ENCODE data around the gene UBAC2.

Gene UBAC2

GRCh38 chr13:99322297-99323103, 121.8 kb downstream of the UBAC2 start:
- H3K4me1 ChIP-seq (ENCODE audit: insufficient read depth, poor library complexity, severe bottlenecking) = peaks cover 27% of the 10 kb centered on the region
- H3K9me3 ChIP-seq (ENCODE audit: severe bottlenecking) = no peaks in the 10 kb centered on the region
- ATAC-seq (ENCODE audit: low read depth) = peak; percentile 94
- TF ChIP-seq CTCF (IDR thresholded peaks at IDR 0.05; ENCODE audit: poor library complexity, severe bottlenecking) = no peak
- no peak overlapping the region for H3K4me3 ChIP-seq (ENCODE audit: severe bottlenecking)
- H3K27me3 ChIP-seq (ENCODE audit: insufficient read depth, poor library complexity, severe bottlenecking) = no peaks in the 10 kb centered on the region
- no peaks in the 10 kb centered on the region for H3K36me3 ChIP-seq (ENCODE audit: low read depth)
- H3K27ac ChIP-seq (ENCODE audit: poor library complexity, severe bottlenecking) = no peak overlapping the region
- no peak for DNase-seq (ENCODE audit: low spot score)

- Histone ChIP-seq H3K27ac (ENCODE audit: poor library complexity, severe bottlenecking) (no peak overlapping the region), H3K9me3 (ENCODE audit: severe bottlenecking) (no peaks in the 10 kb centered on the region), H3K4me3 (ENCODE audit: severe bottlenecking) (no peak overlapping the region), H3K27me3 (ENCODE audit: insufficient read depth, poor library complexity, severe bottlenecking) (no peaks in the 10 kb centered on the region), H3K36me3 (ENCODE audit: low read depth) (no peaks in the 10 kb centered on the region; the same call in 1 of the 2 replicates), H3K4me1 (ENCODE audit: insufficient read depth, poor library complexity, severe bottlenecking) (peaks cover 27% of the 10 kb centered on the region)
- ATAC-seq (ENCODE audit: low read depth) = no peak
- no peak for TF ChIP-seq CTCF (IDR thresholded peaks at IDR 0.05; ENCODE audit: poor library complexity, severe bottlenecking)
- DNase-seq (ENCODE audit: low spot score) = no peak
These were observed 122.8 kb downstream of the UBAC2 start for GRCh38 chr13:99323488-99323887.

- no peaks in the 10 kb centered on the region for H3K9me3 ChIP-seq (ENCODE audit: severe bottlenecking)
- H3K4me1 ChIP-seq (ENCODE audit: insufficient read depth, poor library complexity, severe bottlenecking) = peaks cover 16% of the 10 kb centered on the region
- no peaks in the 10 kb centered on the region for H3K27me3 ChIP-seq (ENCODE audit: insufficient read depth, poor library complexity, severe bottlenecking)
- H3K4me3 ChIP-seq (ENCODE audit: severe bottlenecking) = no peak overlapping the region
- H3K27ac ChIP-seq (ENCODE audit: poor library complexity, severe bottlenecking) = no peak overlapping the region
- no peak for DNase-seq (ENCODE audit: low spot score)
- no peak for TF ChIP-seq CTCF (IDR thresholded peaks at IDR 0.05; ENCODE audit: poor library complexity, severe bottlenecking)
- no peak for ATAC-seq (ENCODE audit: low read depth)
- H3K36me3 ChIP-seq (ENCODE audit: low read depth) = peaks cover 6% of the 10 kb centered on the region; the same call in 1 of the 2 replicates
These were observed 125.4 kb downstream of the UBAC2 start for GRCh38 chr13:99326012-99326411.

- no peak overlapping the region for H3K4me3 ChIP-seq (ENCODE audit: severe bottlenecking)
- H3K4me1 ChIP-seq (ENCODE audit: insufficient read depth, poor library complexity, severe bottlenecking) = peaks cover 5% of the 10 kb centered on the region
- ATAC-seq (ENCODE audit: low read depth) (no peak), DNase-seq (ENCODE audit: low spot score) (no peak)
- no peak overlapping the region for H3K27ac ChIP-seq (ENCODE audit: poor library complexity, severe bottlenecking)
- peaks cover 6% of the 10 kb centered on the region; the same call in 1 of the 2 replicates for H3K36me3 ChIP-seq (ENCODE audit: low read depth)
- H3K27me3 ChIP-seq (ENCODE audit: insufficient read depth, poor library complexity, severe bottlenecking) = no peaks in the 10 kb centered on the region
- no peaks in the 10 kb centered on the region for H3K9me3 ChIP-seq (ENCODE audit: severe bottlenecking)
- no peak for TF ChIP-seq CTCF (IDR thresholded peaks at IDR 0.05; ENCODE audit: poor library complexity, severe bottlenecking)
These were observed 126.5 kb downstream of the UBAC2 start for GRCh38 chr13:99327126-99327525.

- ATAC-seq (ENCODE audit: low read depth) = no peak
- no peak for TF ChIP-seq CTCF (IDR thresholded peaks at IDR 0.05; ENCODE audit: poor library complexity, severe bottlenecking)
- Histone ChIP-seq H3K27ac (ENCODE audit: poor library complexity, severe bottlenecking) (no peak overlapping the region), H3K9me3 (ENCODE audit: severe bottlenecking) (no peaks in the 10 kb centered on the region), H3K4me1 (ENCODE audit: insufficient read depth, poor library complexity, severe bottlenecking) (no peaks in the 10 kb centered on the region), H3K4me3 (ENCODE audit: severe bottlenecking) (no peak overlapping the region), H3K36me3 (ENCODE audit: low read depth) (peaks cover 6% of the 10 kb centered on the region; the same call in 1 of the 2 replicates), H3K27me3 (ENCODE audit: insufficient read depth, poor library complexity, severe bottlenecking) (no peaks in the 10 kb centered on the region)
- DNase-seq (ENCODE audit: low spot score) = no peak
These were observed 127.1 kb downstream of the UBAC2 start for GRCh38 chr13:99327761-99328160.
